Activated T-cell treated with anti-CD3 and anti-CD28 coated beads for 4 hours (primary cell): ENCODE measurements around the gene POFUT2.

Experiments
- DNase-seq: peaks from one replicate; pipeline ENCODE4 v3.0.0-alpha.2; 2020

POFUT2 gene

GRCh38 chr21:45246386-45247320 lies 41.0 kb downstream of the POFUT2 start:
- no peak for DNase-seq

- DNase-seq = no peak
Measured at GRCh38 chr21:45244799-45245340, 42.8 kb downstream of the POFUT2 start.

- DNase-seq = no peak
Measured at GRCh38 chr21:45243603-45244002, 44.1 kb downstream of the POFUT2 start.

GRCh38 chr21:45241357-45241756 lies 46.3 kb downstream of the POFUT2 start:
- DNase-seq = no peak

GRCh38 chr21:45237401-45237800 lies 50.3 kb downstream of the POFUT2 start:
- DNase-seq = no peak

- no peak for DNase-seq
Measured at GRCh38 chr21:45236481-45236880, 51.2 kb downstream of the POFUT2 start.

GRCh38 chr21:45235488-45235887 lies 52.2 kb downstream of the POFUT2 start:
- no peak for DNase-seq

GRCh38 chr21:45234965-45235364 lies 52.7 kb downstream of the POFUT2 start:
- no peak for DNase-seq

- no peak for DNase-seq
Measured at GRCh38 chr21:45234127-45234526, 53.6 kb downstream of the POFUT2 start.

- no peak for DNase-seq
Measured at GRCh38 chr21:45231705-45232104, 56.0 kb downstream of the POFUT2 start.

GRCh38 chr21:45228656-45229240 lies 58.9 kb downstream of the POFUT2 start:
- no peak for DNase-seq

- peak; percentile 48 for DNase-seq
Measured at GRCh38 chr21:45228171-45228641, 59.5 kb downstream of the POFUT2 start.

- no peak for DNase-seq
Measured at GRCh38 chr21:45227735-45228134, 60.0 kb downstream of the POFUT2 start.

GRCh38 chr21:45226540-45227326 lies 61.0 kb downstream of the POFUT2 start:
- DNase-seq = no peak

GRCh38 chr21:45225741-45226327 lies 61.9 kb downstream of the POFUT2 start:
- no peak for DNase-seq

- DNase-seq = no peak
Measured at GRCh38 chr21:45225041-45225740, 62.5 kb downstream of the POFUT2 start.

- DNase-seq = peak; percentile 24
Measured at GRCh38 chr21:45224189-45224938, 63.3 kb downstream of the POFUT2 start.

- DNase-seq = no peak
Measured at GRCh38 chr21:45223236-45224185, 64.2 kb downstream of the POFUT2 start.

- DNase-seq = no peak
Measured at GRCh38 chr21:45222001-45222400, 65.7 kb downstream of the POFUT2 start.
